ENCODE data around the gene RRP15.

The RRP15 gene

GRCh38 chr1:218344814-218345672 lies 60.0 kb downstream of the RRP15 start, which contains the start of gene TGFB2:
Gene TGFB2 (plus strand): TSS chr1:218345336. CDS start chr1:218346702, 1,366 bp downstream.
- Mint-ChIP-seq H3K9me3 (no peaks in the 10 kb centered on the region), H3K4me1 (peaks cover 25% of the 10 kb centered on the region), H3K27ac (no peak within 1 kb of the TSS), H3K36me3 (ENCODE audit: low read depth) (no peaks in the 10 kb centered on the region), H3K4me3 (no peak within 1 kb of the TSS), H3K27me3 (ENCODE audit: low read depth) (peaks cover 13% of the 10 kb centered on the region)
- no peak for TF ChIP-seq CTCF (IDR thresholded peaks at IDR 0.05; ENCODE audit: unreplicated experiment in 3 of 3)

GRCh38 chr1:218345673-218346390 lies 60.7 kb downstream of the RRP15 start:
- Mint-ChIP-seq H3K9me3 (no peaks in the 10 kb centered on the region), H3K36me3 (ENCODE audit: low read depth) (no peaks in the 10 kb centered on the region), H3K4me1 (peaks cover 28% of the 10 kb centered on the region), H3K4me3 (no peak overlapping the region), H3K27ac (no peak overlapping the region), H3K27me3 (ENCODE audit: low read depth) (peaks cover 13% of the 10 kb centered on the region)
- no peak for TF ChIP-seq CTCF (IDR thresholded peaks at IDR 0.05; ENCODE audit: unreplicated experiment in 3 of 3)

- TF ChIP-seq CTCF (IDR thresholded peaks at IDR 0.05; ENCODE audit: unreplicated experiment in 3 of 3) = no peak
- Mint-ChIP-seq H3K36me3 (ENCODE audit: low read depth) (no peaks in the 10 kb centered on the region), H3K4me1 (peaks cover 29% of the 10 kb centered on the region), H3K9me3 (no peaks in the 10 kb centered on the region), H3K27me3 (ENCODE audit: low read depth) (peaks cover 13% of the 10 kb centered on the region), H3K27ac (no peak overlapping the region), H3K4me3 (no peak overlapping the region)
Measured at GRCh38 chr1:218346391-218347204, 61.5 kb downstream of the RRP15 start.

GRCh38 chr1:218347336-218347722 lies 62.2 kb downstream of the RRP15 start:
- H3K4me1 Mint-ChIP-seq = peaks cover 24% of the 10 kb centered on the region
- no peaks in the 10 kb centered on the region for H3K9me3 Mint-ChIP-seq
- peaks cover 13% of the 10 kb centered on the region for H3K27me3 Mint-ChIP-seq (ENCODE audit: low read depth)
- H3K36me3 Mint-ChIP-seq (ENCODE audit: low read depth) = no peaks in the 10 kb centered on the region
- no peak for TF ChIP-seq CTCF (IDR thresholded peaks at IDR 0.05; ENCODE audit: unreplicated experiment in 3 of 3)
- H3K27ac Mint-ChIP-seq = no peak overlapping the region
- H3K4me3 Mint-ChIP-seq = no peak overlapping the region

GRCh38 chr1:218347723-218348627 lies 62.9 kb downstream of the RRP15 start:
- TF ChIP-seq CTCF (IDR thresholded peaks at IDR 0.05; ENCODE audit: unreplicated experiment in 3 of 3) = no peak
- Mint-ChIP-seq H3K9me3 (no peaks in the 10 kb centered on the region), H3K27me3 (ENCODE audit: low read depth) (peaks cover 13% of the 10 kb centered on the region), H3K27ac (no peak overlapping the region), H3K36me3 (ENCODE audit: low read depth) (peaks cover under 1% of the 10 kb centered on the region), H3K4me1 (peaks cover 27% of the 10 kb centered on the region), H3K4me3 (no peak overlapping the region)
